A549 (cell line): Measurements from ENCODE around the gene MAPRE2.

Experiments
- CBX2 ChIP-seq: fragments of 200-600 bp; sonication (generic); IDR thresholded peaks from 2 replicates; pipeline ENCODE4 v1.6.1; 2016; ENCODE audit warnings: low read depth, mild to moderate bottlenecking, borderline replicate concordance
- CEBPB ChIP-seq, 2 experiments: fragments of >200 bp in 1 of 2; sonication (Bioruptor Twin) in 1 of 2; formaldehyde crosslinking in 1 of 2; IDR thresholded peaks; 2 replicates each; pipeline ENCODE4 v1.6.1; 2012 to 2016
- ESRRA ChIP-seq: fragments of 150-350 bp; IDR thresholded peaks from 2 replicates; pipeline ENCODE4 v1.6.1; 2014; ENCODE audit warnings: mild to moderate bottlenecking, low read length, borderline replicate concordance
- HDAC2 ChIP-seq: fragments of 200-600 bp; sonication (generic); IDR thresholded peaks from 2 replicates; pipeline ENCODE4 v1.6.1; 2016
- KDM5A ChIP-seq: fragments of 200-600 bp; sonication (generic); IDR thresholded peaks from 2 replicates; pipeline ENCODE4 v1.6.1; 2016; ENCODE audit warnings: antibody characterized with exemption, mild to moderate bottlenecking
- NR3C1 ChIP-seq: fragments of >200 bp; sonication (Bioruptor Twin); formaldehyde crosslinking; IDR thresholded peaks from 3 replicates; pipeline ENCODE4 v1.6.1; 2017
- PHF8 ChIP-seq: fragments of 200-600 bp; sonication (generic); IDR thresholded peaks from 2 replicates; pipeline ENCODE4 v1.6.1; 2016; ENCODE audit warnings: low read depth, mild to moderate bottlenecking, antibody characterized with exemption, moderate library complexity, borderline replicate concordance
- POLR2A ChIP-seq: IDR thresholded peaks from 2 replicates; pipeline ENCODE4 v1.6.1; 2012; ENCODE audit warnings: mild to moderate bottlenecking, low read length
- SMC3 ChIP-seq: fragments of >200 bp; sonication (Bioruptor Twin); formaldehyde crosslinking; IDR thresholded peaks from 3 replicates; pipeline ENCODE4 v1.6.1; 2018; ENCODE audit warnings: inconsistent platforms
- SREBF2 ChIP-seq: fragments of 450-650 bp; IDR thresholded peaks from 2 replicates; pipeline ENCODE4 v1.6.1; 2014; ENCODE audit warnings: mild to moderate bottlenecking, moderate library complexity
- ZNF302 ChIP-seq: fragments of 250-450 bp; sonication (Bioruptor Pico); IDR thresholded peaks from 2 replicates; pipeline ENCODE4 v1.9.0; 2021; ENCODE audit warnings: inconsistent platforms, mild to moderate bottlenecking, moderate library complexity
- TF ChIP-seq, protein P1 (sequence below): fragments of >200 bp; sonication (Bioruptor Twin); formaldehyde crosslinking; IDR thresholded peaks from 3 replicates; pipeline ENCODE4 v1.5.1; 2016
- TF ChIP-seq, protein P2 (sequence below): fragments of 200-600 bp; sonication (generic); IDR thresholded peaks from 2 replicates; pipeline ENCODE4 v1.6.1; 2016; ENCODE audit warnings: antibody characterized with exemption, mild to moderate bottlenecking, moderate library complexity

DNA sequence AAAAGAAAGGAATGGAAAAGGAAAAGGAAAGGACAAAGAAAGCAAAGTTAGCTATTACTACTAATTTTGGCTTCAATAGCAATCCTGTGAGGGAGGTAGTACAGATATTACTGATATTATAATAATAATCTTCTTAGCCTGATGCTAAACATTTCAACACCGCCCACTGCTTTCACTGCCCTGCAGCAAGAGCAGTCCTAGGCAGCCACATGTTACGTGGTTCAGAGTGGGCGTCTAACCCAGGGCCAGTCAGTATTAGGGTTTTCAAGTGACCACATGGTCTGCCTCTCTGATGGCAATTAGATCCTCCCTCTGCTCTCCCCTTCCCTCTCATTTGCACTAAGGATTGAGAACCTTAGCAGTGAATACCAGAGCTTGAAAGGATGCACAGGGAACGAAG lies 116.0 kb downstream of the MAPRE2 start:
- TF ChIP-seq, protein P1, sequence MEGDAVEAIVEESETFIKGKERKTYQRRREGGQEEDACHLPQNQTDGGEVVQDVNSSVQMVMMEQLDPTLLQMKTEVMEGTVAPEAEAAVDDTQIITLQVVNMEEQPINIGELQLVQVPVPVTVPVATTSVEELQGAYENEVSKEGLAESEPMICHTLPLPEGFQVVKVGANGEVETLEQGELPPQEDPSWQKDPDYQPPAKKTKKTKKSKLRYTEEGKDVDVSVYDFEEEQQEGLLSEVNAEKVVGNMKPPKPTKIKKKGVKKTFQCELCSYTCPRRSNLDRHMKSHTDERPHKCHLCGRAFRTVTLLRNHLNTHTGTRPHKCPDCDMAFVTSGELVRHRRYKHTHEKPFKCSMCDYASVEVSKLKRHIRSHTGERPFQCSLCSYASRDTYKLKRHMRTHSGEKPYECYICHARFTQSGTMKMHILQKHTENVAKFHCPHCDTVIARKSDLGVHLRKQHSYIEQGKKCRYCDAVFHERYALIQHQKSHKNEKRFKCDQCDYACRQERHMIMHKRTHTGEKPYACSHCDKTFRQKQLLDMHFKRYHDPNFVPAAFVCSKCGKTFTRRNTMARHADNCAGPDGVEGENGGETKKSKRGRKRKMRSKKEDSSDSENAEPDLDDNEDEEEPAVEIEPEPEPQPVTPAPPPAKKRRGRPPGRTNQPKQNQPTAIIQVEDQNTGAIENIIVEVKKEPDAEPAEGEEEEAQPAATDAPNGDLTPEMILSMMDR = no peak
- TF ChIP-seq SMC3 (no peak), SREBF2 (no peak), ESRRA (no peak), PHF8 (no peak), CEBPB (IDR thresholded peaks at IDR 0.05) (no peak), CBX2 (no peak), KDM5A (no peak), POLR2A (no peak), HDAC2 (no peak), NR3C1 (no peak), ZNF302 (CRISPR knock-in tag) (no peak)
- TF ChIP-seq, protein P2, sequence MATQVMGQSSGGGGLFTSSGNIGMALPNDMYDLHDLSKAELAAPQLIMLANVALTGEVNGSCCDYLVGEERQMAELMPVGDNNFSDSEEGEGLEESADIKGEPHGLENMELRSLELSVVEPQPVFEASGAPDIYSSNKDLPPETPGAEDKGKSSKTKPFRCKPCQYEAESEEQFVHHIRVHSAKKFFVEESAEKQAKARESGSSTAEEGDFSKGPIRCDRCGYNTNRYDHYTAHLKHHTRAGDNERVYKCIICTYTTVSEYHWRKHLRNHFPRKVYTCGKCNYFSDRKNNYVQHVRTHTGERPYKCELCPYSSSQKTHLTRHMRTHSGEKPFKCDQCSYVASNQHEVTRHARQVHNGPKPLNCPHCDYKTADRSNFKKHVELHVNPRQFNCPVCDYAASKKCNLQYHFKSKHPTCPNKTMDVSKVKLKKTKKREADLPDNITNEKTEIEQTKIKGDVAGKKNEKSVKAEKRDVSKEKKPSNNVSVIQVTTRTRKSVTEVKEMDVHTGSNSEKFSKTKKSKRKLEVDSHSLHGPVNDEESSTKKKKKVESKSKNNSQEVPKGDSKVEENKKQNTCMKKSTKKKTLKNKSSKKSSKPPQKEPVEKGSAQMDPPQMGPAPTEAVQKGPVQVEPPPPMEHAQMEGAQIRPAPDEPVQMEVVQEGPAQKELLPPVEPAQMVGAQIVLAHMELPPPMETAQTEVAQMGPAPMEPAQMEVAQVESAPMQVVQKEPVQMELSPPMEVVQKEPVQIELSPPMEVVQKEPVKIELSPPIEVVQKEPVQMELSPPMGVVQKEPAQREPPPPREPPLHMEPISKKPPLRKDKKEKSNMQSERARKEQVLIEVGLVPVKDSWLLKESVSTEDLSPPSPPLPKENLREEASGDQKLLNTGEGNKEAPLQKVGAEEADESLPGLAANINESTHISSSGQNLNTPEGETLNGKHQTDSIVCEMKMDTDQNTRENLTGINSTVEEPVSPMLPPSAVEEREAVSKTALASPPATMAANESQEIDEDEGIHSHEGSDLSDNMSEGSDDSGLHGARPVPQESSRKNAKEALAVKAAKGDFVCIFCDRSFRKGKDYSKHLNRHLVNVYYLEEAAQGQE = no peak
